ENCODE measurements around the gene STX1B.

Gene STX1B

DNA sequence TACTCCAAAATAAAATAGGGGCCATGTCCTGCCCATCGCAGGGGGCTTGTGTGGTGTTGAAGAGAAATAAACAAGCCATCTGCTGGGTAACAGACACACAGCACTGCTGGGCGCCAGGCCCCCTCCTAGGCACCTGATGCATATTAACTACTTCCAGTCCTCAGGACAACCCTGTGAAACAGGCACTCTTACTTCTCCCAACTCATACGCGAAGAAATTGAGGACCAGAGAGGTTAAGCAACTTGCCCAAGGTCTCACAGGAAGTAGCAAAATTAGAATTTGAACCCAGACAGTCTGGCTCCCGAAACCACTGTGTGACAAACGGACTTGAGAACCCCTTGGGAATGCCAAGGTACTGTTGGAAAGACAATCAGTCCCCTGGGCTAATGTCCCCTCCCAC, 2.8 kb downstream of the STX1B start:
- no peaks in the 10 kb centered on the region for H3K9me3 ChIP-seq (ENCODE audit: insufficient read depth, low read length)
- H4K20me1 ChIP-seq (ENCODE audit: low read depth, low read length) = no peaks in the 10 kb centered on the region
- H3F3A ChIP-seq (ENCODE audit: insufficient read depth) = no peaks in the 10 kb centered on the region
- no peak overlapping the region for H3K4me2 ChIP-seq (ENCODE audit: low read depth, low read length, poor library complexity, severe bottlenecking)
- H3K27me3 ChIP-seq (ENCODE audit: low read length) = no peaks in the 10 kb centered on the region
- no peak overlapping the region for H2AFZ ChIP-seq (ENCODE audit: low read depth, low read length, severe bottlenecking)
- H3K4me3 ChIP-seq (ENCODE audit: insufficient read depth, low read length, poor library complexity, severe bottlenecking) = no peak overlapping the region
- H3K9me2 ChIP-seq (replicated peaks; ENCODE audit: insufficient read depth, low read length) = no peaks in the 10 kb centered on the region
- H3K27ac ChIP-seq (ENCODE audit: low read depth, low read length) = no peak overlapping the region
- H3K9ac ChIP-seq (ENCODE audit: low read length) = no peak overlapping the region
- H3K36me3 ChIP-seq (ENCODE audit: low read length) = no peaks in the 10 kb centered on the region
- TF ChIP-seq EZH2phosphoT487 (conservative IDR thresholded peaks at IDR 0.05; ENCODE audit: low read length) (no peak), CTCF (IDR thresholded peaks at IDR 0.05; ENCODE audit: insufficient read depth, low read length, poor library complexity, severe bottlenecking) (no peak)
- no peaks in the 10 kb centered on the region for H3K79me2 ChIP-seq (ENCODE audit: insufficient read depth, low read length)

DNA sequence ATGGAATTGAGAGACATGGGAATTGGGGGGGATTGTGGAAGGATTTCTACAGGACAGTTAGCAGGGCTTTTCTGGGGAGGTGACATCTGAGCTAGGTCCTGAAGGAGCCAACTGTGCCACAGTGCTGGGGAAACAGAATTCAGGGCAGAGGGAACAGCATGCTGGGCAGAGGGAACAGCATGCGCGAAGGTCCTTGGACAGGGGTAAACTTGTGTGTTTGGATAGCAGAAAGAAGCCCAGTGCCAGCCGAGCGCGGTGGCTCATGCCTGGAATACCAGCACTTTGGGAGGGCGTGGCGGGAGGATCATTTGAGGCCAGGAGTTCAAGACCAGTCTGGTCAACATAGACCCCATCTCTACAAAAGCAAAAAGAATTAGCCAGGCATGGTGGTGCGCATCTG, 3.8 kb downstream of the STX1B start:
- H3K27me3 ChIP-seq (ENCODE audit: low read length) = no peaks in the 10 kb centered on the region
- no peak overlapping the region for H3K4me2 ChIP-seq (ENCODE audit: low read depth, low read length, poor library complexity, severe bottlenecking)
- no peaks in the 10 kb centered on the region for H3K9me2 ChIP-seq (replicated peaks; ENCODE audit: insufficient read depth, low read length)
- no peaks in the 10 kb centered on the region for H3K9me3 ChIP-seq (ENCODE audit: insufficient read depth, low read length)
- H3K79me2 ChIP-seq (ENCODE audit: insufficient read depth, low read length) = no peaks in the 10 kb centered on the region
- TF ChIP-seq EZH2phosphoT487 (conservative IDR thresholded peaks at IDR 0.05; ENCODE audit: low read length) (no peak), CTCF (IDR thresholded peaks at IDR 0.05; ENCODE audit: insufficient read depth, low read length, poor library complexity, severe bottlenecking) (no peak)
- H3F3A ChIP-seq (ENCODE audit: insufficient read depth) = no peaks in the 10 kb centered on the region
- H4K20me1 ChIP-seq (ENCODE audit: low read depth, low read length) = no peaks in the 10 kb centered on the region
- no peak overlapping the region for H3K27ac ChIP-seq (ENCODE audit: low read depth, low read length)
- H2AFZ ChIP-seq (ENCODE audit: low read depth, low read length, severe bottlenecking) = no peak overlapping the region
- no peaks in the 10 kb centered on the region for H3K36me3 ChIP-seq (ENCODE audit: low read length)
- H3K4me3 ChIP-seq (ENCODE audit: insufficient read depth, low read length, poor library complexity, severe bottlenecking) = no peak overlapping the region
- H3K9ac ChIP-seq (ENCODE audit: low read length) = no peak overlapping the region

- Histone ChIP-seq H3K4me3 (ENCODE audit: insufficient read depth, low read length, poor library complexity, severe bottlenecking) (no peak overlapping the region), H4K20me1 (ENCODE audit: low read depth, low read length) (no peaks in the 10 kb centered on the region), H3F3A (ENCODE audit: insufficient read depth) (no peaks in the 10 kb centered on the region), H3K27ac (ENCODE audit: low read depth, low read length) (no peak overlapping the region), H3K27me3 (ENCODE audit: low read length) (no peaks in the 10 kb centered on the region), H2AFZ (ENCODE audit: low read depth, low read length, severe bottlenecking) (no peak overlapping the region), H3K9me3 (ENCODE audit: insufficient read depth, low read length) (no peaks in the 10 kb centered on the region), H3K9ac (ENCODE audit: low read length) (no peak overlapping the region), H3K36me3 (ENCODE audit: low read length) (no peaks in the 10 kb centered on the region), H3K9me2 (replicated peaks; ENCODE audit: insufficient read depth, low read length) (no peaks in the 10 kb centered on the region), H3K4me2 (ENCODE audit: low read depth, low read length, poor library complexity, severe bottlenecking) (no peak overlapping the region), H3K79me2 (ENCODE audit: insufficient read depth, low read length) (no peaks in the 10 kb centered on the region)
- TF ChIP-seq CTCF (IDR thresholded peaks at IDR 0.05; ENCODE audit: insufficient read depth, low read length, poor library complexity, severe bottlenecking) (no peak), EZH2phosphoT487 (conservative IDR thresholded peaks at IDR 0.05; ENCODE audit: low read length) (no peak)
These were observed 4.4 kb downstream of the STX1B start for GRCh38 chr16:31006086-31006385.

Data from SU-DHL-6 (cell line).